ENCODE measurements around the gene TIMM44.
"Not testable (repeated sequence)": the region's sequence is repeated elsewhere in the genome, so short reads cannot be mapped to it uniquely, and the experiment has no call there.

TIMM44 gene

GRCh38 chr19:7925171-7925851 lies 18.2 kb downstream of the TIMM44 start:
- DNase-seq (ENCODE audit: low spot score), result peak; percentile 91

GRCh38 chr19:7924651-7925170 lies 18.8 kb downstream of the TIMM44 start:
- DNase-seq (ENCODE audit: low spot score), result no peak

- no peak for DNase-seq (ENCODE audit: low spot score)
Observed at GRCh38 chr19:7924241-7924640, 19.2 kb downstream of the TIMM44 start.

- no peak for DNase-seq (ENCODE audit: low spot score)
Observed at GRCh38 chr19:7923295-7924191, 19.9 kb downstream of the TIMM44 start.

GRCh38 chr19:7922836-7923195 lies 20.6 kb downstream of the TIMM44 start:
- DNase-seq (ENCODE audit: low spot score), result no peak

- no peak for DNase-seq (ENCODE audit: low spot score)
Observed at GRCh38 chr19:7921967-7922835, 21.3 kb downstream of the TIMM44 start.

GRCh38 chr19:7921302-7921966 lies 22.0 kb downstream of the TIMM44 start:
- no peak for DNase-seq (ENCODE audit: low spot score)

GRCh38 chr19:7920519-7921301 lies 22.8 kb downstream of the TIMM44 start:
- peak; percentile 95 for DNase-seq (ENCODE audit: low spot score)

GRCh38 chr19:7919610-7920518 lies 23.6 kb downstream of the TIMM44 start, which contains the start of gene SNAPC2:
Gene SNAPC2, plus strand, starts transcription at chr19:7920338. Its CDS starts 29 bp downstream, at chr19:7920367.
- peak; percentile 96 for DNase-seq (ENCODE audit: low spot score)

GRCh38 chr19:7918615-7919421 lies 24.6 kb downstream of the TIMM44 start:
- no peak for DNase-seq (ENCODE audit: low spot score)

- not testable (repeated sequence) for DNase-seq (ENCODE audit: low spot score)
Observed at GRCh38 chr19:7918062-7918614, 25.3 kb downstream of the TIMM44 start.

- DNase-seq (ENCODE audit: low spot score), result no peak
Observed at GRCh38 chr19:7917267-7918061, 26.0 kb downstream of the TIMM44 start.

GRCh38 chr19:7916955-7917266 lies 26.6 kb downstream of the TIMM44 start:
- DNase-seq (ENCODE audit: low spot score), result no peak

GRCh38 chr19:7916103-7916954 lies 27.1 kb downstream of the TIMM44 start:
- peak; percentile 53 for DNase-seq (ENCODE audit: low spot score)

- no peak for DNase-seq (ENCODE audit: low spot score)
Observed at GRCh38 chr19:7915250-7916102, 28.0 kb downstream of the TIMM44 start.

GRCh38 chr19:7914598-7915045 lies 28.8 kb downstream of the TIMM44 start, which contains the start of gene TGFBR3L:
Gene TGFBR3L, plus strand, starts transcription at chr19:7914830.
- no peak for DNase-seq (ENCODE audit: low spot score)

Data from NAMALWA (cell line).